Measurements from ENCODE around the gene CORIN.
A peak's percentile ranks its signal among the peaks of the same experiment; 100 is the strongest.
"Not testable (repeated sequence)": the region's sequence is repeated elsewhere in the genome, so short reads cannot be mapped to it uniquely, and the experiment has no call there.

The CORIN gene

DNA sequence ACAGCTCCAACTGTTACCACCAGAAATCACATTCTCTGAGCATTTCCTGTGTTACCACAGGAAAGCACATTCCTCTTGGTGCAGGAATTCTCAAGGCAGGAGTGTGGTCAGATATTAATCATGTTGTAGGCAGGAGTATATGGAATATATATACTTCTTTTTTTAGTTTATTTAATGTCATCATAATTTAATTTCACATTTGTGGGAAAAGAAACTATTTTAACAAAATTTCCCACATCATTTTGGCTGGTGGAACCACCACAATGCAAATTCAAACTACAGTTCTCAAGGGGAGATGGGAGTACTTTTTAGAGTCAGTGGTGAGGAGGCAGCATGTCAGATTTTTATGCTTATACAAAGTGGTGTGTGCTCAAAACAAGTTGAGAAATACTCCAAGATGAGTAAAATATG, 213.8 kb downstream of the CORIN start:
- no peak for DNase-seq

DNA sequence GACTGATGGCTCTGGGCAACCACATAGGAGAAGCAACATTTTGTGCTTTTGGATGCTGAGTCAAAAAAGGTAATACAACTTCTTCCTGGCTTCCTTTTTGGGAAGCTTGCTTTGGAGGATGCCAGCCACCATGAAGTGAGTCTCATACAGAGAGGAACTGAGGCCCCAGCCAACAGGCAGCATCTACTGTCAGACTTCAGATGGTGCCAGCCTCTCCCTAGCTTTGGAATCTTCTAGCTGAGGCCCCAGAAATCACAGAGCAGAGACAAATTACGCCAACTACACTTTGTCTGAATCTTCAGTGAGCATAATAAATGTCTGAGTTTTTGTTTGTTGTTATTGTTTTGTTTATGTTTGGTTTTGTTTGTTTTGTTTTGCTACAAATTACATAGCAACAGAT, 216.7 kb downstream of the CORIN start:
- DNase-seq: no peak

DNA sequence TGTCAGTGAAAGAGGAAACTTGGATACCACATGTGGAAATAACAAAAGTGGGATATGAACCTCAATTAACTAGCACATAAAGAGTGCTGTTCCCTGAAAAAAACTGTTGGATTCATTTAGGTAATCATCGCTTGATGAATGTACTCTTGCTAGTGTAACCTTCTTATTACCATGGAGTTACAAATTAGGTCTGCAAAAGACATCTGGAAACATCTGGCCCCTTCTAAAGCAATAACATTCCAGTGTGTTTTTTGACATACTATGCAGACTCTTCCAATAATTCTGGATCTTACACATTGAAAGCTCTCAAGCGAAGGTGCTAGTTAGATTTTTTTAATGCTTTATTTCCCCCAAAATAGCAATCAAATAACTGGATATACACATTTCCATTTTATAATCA, 218.2 kb downstream of the CORIN start:
- no peak for DNase-seq

DNA sequence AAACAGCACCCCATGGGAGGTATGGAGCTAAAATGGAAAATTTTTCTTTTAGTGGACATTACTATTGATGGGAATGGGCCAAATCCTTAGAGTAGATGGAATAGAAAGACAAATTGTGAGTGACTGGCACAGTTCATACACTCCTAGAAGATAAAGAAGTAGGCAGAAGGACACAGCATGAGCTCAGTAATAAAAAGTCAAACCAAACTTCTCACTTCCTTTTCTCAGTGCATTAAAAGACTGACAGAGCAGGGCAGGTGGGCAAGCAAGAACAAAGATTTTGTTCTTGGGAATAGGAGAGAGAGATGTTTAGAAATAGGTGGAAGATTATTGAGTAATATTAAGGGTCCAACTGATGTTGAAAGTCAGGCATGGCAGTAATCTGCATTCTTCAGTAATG, 220.3 kb downstream of the CORIN start:
- DNase-seq: no peak

DNA sequence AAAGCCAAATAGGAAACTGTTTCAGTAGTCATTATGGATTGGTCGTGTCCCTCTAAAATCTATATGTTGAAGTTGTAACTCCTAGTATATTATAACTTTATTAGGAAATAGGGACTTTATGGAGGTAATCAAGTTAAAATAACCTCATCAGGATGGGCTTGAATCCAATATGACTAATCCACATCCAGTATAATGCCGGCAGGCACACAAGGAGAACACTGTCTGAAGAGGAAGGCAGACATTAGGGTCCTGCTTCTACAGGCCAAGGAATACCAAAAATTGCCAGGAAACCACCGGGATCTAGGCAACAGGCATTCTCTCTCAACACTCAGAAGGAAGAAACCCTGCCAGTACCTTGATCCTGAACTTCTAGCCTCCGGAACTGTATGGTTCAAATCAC, 222.5 kb downstream of the CORIN start:
- no peak for DNase-seq

DNA sequence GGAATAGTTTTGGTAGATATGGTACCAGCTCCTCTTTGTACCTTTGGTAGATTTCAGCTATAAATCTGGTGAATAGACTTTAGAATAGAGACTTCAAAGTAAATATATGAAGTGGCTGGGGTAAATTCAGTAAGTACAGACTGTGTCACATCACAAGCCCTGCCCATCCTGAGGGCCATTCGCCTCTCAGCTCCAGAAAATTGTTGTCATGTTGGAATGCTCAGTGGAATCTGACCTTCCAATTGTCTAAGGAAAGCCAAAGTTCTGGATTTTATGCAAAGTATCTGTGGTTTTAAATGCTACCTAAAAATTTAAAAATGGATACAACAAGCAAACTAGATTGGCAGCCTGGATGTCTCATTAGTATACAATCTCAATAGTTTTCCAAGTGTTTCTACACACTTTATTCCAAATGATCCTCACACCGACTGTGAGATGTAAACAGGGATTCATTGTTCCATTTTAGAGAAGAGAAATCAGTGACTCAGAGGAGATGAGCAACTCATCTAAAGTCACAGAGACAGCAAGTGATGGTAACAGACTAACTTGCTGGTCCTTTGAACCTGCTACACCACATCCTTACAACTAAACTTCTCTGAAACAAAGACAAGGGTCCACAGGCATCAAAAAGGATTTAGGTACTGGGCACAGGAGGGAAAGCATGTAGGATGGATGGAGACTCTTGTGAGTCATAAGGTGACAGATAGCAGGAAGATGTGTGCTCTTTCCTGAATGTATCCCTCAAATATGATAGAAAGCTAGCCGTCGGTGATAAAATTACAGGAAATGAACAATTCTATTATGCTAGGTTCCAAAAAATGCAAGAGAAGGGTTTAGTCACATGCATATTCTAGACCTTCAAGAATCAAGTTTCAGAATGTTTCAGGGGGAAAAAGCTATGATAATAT, 225.5 kb downstream of the CORIN start:
- DNase-seq: no peak

DNA sequence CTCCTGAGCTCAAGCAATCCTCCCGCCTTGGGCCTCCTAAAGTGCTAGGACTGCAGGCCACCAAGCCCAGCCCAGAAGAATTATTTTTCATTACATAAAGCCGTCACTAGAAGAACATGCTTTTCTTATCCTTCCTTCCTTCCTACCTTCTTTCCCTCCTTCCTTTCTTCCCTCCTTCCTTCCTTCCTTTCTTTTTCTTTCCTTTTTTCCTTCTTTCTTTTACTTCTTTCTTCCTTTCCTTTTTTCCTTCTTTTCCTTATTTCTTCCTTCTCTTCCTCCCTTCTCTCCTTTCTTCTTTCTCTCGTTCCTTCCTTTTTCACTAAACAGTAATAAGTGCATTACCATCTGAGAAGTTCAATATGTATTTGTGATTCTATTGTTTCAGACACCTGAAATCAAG, 231.4 kb downstream of the CORIN start:
- no peak for DNase-seq

DNA sequence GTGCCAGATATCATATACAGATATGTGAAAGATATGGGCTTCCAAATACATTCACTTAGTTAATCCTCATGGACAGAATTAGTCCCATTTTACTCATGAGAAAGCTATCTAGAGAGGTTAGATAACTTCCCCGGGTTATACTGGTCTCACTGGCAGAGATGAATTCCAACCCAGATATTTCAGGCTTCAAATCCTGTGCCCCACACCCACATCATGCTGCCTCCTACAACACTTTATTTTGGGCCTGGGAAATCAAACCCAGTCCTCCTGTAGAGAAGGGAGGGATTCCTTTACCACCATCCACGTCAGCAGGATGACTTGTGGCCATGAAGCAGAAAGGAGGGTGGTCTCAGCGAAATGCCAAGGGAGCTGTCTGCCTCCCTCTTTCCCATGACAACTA, 239.0 kb downstream of the CORIN start:
- DNase-seq: no peak

DNA sequence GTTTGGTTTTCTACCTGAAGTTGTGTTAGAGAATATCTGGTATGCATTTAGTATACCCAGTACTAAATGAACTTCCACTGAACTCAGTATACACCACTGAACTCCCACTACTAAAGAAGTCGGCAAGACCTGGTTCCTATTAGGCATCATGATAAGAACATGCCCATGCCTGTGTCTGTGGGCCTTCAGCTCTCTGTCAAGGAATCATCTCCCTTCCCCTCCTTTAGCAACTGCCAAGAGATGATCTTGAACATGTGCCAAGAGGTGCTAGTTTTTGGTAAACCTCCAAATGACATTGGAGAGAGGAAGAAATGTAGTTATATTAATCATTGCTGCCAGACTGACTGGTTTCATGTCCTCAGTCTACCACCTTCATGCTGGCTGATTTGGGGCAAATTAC, 239.5 kb downstream of the CORIN start:
- DNase-seq: peak; percentile 2

DNA sequence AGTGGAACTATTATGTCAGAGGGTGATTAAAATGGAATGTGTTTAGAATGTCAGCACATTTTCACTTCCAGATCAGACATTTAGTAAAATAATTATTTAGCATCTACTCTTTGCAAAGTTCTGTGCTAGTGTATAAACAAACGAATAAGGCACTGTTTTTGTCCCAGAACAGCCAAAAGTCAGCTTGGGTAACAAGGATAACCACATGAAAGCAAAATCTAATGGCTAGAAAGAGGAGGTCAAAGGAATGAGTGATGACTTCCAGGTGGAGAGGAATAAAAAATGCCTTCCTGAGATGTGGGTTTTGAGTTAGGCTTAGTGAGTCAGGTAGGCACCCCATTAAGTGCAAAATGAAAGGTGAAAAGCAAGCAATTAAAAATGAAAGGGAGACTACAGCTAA, 240.2 kb downstream of the CORIN start:
- DNase-seq: no peak

DNA sequence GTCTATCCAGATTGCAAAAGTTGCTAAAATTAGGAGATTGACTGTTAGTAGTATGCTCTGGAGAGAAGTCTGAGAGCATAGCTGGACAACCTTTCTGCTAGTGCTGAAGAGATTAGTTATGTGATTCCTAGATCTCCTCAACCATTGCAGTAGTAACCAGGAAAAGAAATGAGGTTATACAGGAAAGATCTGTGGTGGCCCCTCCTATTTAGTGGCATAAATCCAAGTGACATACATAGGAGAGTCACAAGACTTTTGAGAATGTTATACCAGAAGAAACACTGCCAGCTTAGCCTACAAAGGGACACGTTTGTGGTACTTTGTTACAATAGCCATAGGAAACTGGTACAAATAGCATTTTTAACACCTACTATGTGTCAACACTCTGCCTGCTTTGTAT, 247.5 kb downstream of the CORIN start:
- no peak for DNase-seq

DNA sequence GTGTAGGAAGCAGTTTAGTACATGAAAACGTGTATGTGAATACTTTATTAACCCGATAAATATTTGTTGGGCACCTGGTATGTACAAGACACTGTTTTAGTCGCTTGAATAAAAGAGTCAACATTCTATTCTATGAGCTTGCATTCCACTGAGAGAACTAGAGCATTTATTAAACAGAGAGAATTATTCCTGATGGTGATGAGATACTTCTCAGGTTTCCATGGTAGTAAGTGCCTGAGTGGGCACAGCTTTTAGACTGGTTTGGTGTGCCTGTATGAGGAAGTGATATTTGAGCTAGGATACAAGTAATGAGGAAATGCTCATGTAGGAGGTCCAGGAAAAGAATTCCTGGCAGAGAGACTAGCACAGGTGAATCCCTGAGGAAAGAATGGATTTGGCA, 258.6 kb downstream of the CORIN start:
- DNase-seq: no peak

DNA sequence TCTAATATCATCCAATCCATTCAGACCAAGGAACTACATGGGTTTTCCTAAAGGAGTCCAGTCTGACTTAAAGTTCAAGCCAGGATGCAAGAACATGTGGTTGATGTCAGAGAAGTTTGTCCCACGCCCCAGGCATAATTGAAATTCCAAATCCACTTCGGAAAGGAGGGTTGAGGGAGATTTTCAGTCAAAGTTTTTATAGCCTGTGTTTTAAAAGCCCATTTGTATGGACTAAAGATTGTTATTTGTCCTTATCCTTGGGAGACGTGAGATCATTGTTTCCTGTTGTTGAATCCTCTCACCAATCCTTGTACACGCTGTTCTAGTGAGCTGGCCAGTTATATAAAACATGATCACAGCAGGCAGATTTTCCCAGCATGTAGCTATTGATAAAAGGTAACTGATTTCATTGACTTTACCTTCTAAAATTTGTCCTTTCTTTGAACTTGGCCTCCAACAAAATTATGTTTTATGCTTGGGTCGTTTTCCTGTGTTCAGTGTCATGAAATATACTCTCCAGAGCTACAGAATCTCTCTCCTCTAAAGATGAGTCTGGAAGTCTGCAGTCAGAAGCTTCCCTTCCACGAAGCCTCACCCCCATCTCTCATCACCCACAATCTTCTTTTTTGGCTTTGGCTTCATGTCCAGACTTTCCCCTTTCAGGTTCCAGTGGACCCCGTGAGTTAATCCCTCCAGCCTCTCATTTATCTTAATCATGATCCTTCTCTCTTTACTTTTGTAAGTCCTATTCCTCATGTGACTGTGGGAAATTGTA, 259.9 kb downstream of the CORIN start:
- DNase-seq: no peak

DNA sequence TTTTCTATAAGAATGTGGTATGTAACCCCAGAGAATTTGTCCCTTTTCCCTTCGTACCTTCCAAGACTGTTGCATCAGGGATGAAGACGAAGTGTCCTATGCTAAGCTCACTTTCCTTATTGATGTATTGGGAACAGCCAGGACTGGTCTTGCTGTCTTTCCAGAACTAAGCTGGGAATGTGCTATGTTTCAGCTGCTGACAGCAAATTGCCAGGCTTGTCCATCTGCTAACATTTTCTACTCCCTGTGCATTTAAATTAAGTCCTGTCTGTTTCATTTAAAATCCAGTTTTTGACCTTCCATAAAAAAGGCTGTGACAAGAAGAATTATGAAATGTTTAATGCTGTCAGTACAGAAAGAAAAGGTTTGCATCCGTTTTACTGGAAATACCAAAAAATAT, 264.9 kb downstream of the CORIN start:
- no peak for DNase-seq

DNA sequence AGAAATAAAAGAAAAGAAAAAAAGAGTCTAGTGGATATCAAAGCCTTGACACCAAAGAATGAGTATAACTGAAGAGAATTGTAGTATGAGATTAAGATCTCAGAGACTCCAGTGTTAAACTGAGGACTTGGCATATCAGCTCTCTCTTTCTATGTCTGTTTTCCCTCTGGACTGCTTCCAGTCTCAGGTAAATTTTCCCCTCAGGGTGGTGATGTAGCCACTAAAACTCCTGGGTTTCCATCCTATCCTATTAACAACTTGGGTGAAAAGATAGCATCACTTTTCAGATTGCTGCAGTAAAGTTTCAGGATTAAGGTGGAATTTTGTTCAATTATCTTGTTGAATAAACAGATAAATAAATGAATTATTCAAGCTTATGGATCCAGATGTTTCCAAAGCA, 267.1 kb downstream of the CORIN start:
- no peak for DNase-seq

DNA sequence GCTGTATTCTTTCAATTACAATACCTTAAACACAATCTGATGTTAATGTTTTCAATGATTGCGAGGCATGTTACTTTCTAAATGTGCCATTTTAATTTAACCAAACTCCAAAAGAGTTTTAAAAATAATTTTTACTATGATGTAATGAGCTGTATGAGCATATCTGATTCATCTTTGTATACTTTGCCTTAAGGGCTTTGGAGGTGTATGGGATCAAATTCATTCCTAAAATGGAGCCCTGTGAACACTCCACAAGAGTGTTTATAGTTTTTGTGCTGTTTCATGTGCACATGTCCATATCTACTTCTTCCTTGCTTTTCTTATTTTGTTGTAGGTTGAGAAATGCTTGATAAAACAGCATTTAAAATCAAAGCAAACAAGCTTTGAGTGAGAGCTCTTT, 270.4 kb downstream of the CORIN start:
- DNase-seq: no peak

DNA sequence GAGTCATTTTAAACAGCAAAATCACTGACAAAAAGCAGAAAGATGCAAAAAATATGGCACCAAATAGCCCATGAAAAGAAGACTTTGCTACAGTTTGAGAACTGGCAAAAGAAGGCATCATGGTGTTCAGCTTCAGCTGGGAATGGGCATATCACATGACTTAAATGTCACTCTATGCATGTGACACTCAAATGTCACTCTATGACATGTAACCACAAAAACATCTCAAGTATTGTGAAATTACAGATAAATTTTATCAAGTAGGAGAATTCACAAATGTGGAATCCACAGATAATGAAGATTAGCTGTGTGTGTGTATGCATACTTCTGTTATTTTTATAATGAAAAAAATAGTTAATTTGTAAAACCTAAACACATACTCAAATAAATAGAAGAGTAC, 270.9 kb downstream of the CORIN start:
- peak; percentile 67 for DNase-seq

DNA sequence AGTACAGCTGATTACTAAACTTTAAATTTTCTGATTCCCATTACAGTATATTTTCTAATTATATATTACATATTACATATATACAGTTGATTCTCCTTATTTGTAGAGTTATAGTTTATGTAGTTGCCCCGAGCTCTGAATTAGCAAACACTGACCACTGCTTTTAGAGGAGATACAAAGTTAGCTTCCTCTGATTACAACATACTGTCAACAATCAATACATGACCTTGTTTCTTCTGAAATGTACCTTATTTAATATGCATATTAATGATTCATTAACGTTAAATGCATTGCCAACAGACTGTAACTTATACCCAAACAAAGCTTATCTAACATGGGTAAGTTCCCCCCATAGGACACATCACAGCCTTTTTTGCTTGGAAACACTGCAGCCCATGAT, 271.3 kb downstream of the CORIN start:
- no peak for DNase-seq

DNA sequence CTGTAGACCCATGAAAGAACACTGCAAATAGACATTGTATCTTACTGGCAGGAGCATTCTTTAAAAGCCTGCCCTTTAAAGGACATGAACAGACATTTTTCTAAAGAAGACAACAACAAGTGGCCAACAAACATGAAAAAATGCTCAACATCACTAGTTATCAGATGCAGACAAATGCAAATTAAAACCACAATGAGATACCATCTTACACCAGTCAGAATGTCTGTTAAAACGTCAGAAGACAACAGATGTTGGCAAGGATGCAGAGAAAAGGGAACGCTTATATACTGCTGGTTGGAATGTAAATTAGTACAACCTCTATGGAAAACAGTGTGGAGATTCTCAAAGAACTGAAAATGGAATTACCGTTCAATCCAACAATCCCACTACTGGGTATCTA, 275.6 kb downstream of the CORIN start:
- DNase-seq: peak; percentile 59

DNA sequence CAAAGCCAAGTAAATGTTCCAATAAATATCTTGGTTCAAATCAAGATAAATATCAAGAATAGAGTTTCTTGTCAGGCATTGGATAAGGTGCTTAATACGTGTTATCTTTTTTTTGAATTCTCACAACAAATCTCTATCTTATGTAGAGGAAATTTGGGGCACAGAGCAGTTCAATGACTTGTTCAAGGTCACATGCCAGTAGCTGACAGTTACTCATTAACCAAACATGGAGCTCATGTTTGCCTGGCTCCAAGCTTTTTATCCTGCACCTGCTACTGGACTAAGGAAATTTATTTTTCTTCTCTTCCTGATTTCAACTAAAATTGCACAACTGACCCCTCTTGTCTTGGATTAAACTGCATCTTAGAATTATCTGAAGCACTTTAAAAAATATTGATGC, 276.5 kb downstream of the CORIN start:
- no peak for DNase-seq

DNA sequence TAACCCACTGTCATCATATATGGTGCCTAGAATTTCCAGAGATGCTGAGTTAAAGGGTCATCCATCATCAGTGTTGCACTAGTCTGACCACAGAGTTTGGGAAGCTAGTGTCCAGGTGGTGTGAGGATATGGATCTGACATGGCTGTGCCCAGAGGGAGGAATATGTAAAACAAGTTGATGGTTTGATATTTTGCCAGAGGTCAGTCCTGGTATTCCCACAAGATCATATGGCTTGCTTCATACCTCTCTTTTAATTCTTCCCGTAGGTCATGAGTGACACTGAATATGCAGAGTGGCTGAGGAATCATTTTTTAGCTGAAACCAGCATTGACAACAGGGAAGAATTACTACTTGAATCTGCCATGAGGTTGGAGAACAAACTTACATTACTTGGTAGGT, 277.2 kb downstream of the CORIN start:
- DNase-seq: no peak

DNA sequence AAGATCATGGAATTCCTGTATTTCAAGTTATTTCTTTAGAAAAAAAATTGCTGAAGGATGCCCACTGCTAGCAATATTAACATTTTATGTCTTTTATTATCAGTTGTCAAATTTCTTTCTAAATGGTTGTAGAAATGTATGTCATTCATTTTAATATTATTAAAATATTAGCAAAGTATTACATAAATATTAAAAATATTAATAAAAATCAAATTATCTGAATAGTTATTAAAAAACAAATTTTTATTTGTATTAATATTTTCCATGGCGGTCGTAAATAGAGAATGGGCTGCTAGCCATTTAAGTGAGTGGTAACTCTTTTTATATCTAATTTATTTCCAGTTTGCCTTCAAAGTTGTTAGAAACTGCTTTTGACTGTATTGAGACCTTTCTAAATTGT, 280.6 kb downstream of the CORIN start:
- no peak for DNase-seq

DNA sequence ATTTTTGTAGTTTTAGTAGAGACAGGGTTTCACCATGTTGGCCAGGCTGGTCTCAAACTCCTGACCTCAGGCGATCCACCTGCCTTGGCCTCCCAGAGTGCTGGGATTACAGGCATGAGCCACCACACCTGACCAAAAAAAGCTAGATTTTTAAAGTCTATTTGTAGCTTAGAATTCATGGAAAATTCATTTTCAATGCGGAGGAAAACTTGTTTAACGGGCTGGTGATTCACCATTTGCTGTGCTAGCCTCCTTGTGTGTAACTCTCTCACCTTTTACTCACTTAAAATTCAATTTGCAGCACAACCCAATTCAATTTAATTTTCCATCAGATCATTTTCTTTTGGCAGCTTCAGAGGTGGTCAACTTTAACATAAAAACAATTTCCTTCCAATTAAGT, 281.9 kb downstream of the CORIN start:
- not testable (repeated sequence) for DNase-seq

DNA sequence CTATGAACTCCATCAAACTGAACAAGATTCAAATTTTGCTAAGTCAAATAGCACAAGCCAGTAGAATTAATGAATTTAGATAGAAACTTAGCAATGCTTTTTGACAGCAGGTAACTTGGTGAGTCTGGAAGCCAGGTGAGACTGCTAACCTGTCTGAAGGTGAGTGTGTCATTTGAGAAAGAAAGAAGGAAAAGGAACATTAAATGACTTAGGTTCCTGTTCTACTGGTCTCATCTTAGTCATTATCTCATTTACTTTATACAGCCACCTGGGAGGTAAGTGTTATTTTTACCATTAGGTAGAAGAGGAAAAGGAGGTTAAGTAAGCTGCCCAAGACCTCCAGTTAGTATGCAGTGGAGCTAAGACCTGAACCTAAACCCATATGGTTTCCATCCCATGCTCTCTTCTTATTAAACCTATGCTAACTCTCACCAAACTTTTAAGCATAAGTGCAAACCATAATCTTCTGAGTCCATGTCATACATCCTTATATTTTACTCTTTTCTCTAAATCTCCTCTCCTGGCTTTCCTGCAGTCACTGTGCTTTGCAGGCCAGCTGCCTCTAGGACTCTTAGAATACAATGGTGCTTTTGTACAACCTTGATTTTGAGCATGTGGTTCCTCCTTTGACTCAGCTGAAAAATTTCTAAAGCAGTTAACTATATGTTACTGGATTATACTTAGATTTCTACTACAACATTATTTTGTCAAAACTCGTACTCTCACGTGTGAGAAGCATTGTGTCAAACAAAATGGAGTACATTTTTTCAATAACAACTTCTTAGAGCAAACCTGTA, 284.3 kb downstream of the CORIN start:
- no peak for DNase-seq
